ENCODE data around the gene CD19. TPM values are rescaled to one million over a fixed set of nuclear protein-coding genes. Genes with fewer than 3 reads are reported as not detected.

CD19 gene
- total RNA-seq, 4 donors from 2014 or later, result 4.5 to 9.8 TPM; not detected in 2

DNA sequence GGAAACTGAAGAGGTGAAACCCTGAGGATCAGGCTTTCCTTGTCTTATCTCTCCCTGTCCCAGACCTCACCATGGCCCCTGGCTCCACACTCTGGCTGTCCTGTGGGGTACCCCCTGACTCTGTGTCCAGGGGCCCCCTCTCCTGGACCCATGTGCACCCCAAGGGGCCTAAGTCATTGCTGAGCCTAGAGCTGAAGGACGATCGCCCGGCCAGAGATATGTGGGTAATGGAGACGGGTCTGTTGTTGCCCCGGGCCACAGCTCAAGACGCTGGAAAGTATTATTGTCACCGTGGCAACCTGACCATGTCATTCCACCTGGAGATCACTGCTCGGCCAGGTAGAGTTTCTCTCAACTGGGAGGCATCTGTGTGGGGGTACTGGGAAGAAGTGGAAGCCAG is 1.4 kb downstream of the CD19 start:
- in situ Hi-C loops (cut with MboI; ENCODE audit: low pct_ligation_motif_present in 1 of 4, low pct_unique_long_range_greater_than_20kb in 1 of 4, low sequenced_read_pairs in 3 of 4) (no loop called here), intact Hi-C loops (cut with DNase I; ENCODE audit: low total_unique reads) (no loop called here)
- Histone ChIP-seq H3K27me3 (no peaks in the 10 kb centered on the region), H3K4me1 (peaks cover 0 to 6% (median 2%) of the 10 kb centered on the region in 4 donors), H3K4me3 (no peak overlapping the region), H3K36me3 (no peaks in the 10 kb centered on the region), H3K27ac (no peak overlapping the region), H3K9me3 (no peaks in the 10 kb centered on the region)
- TF ChIP-seq POLR2AphosphoS5 (IDR thresholded peaks at IDR 0.05) (no peak), EP300 (IDR thresholded peaks at IDR 0.05; ENCODE audit: low read depth) (no peak), POLR2A (IDR thresholded peaks at IDR 0.05) (no peak)
- TF ChIP-seq, protein P1, sequence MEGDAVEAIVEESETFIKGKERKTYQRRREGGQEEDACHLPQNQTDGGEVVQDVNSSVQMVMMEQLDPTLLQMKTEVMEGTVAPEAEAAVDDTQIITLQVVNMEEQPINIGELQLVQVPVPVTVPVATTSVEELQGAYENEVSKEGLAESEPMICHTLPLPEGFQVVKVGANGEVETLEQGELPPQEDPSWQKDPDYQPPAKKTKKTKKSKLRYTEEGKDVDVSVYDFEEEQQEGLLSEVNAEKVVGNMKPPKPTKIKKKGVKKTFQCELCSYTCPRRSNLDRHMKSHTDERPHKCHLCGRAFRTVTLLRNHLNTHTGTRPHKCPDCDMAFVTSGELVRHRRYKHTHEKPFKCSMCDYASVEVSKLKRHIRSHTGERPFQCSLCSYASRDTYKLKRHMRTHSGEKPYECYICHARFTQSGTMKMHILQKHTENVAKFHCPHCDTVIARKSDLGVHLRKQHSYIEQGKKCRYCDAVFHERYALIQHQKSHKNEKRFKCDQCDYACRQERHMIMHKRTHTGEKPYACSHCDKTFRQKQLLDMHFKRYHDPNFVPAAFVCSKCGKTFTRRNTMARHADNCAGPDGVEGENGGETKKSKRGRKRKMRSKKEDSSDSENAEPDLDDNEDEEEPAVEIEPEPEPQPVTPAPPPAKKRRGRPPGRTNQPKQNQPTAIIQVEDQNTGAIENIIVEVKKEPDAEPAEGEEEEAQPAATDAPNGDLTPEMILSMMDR (IDR thresholded peaks at IDR 0.05), result no peak
- 86% methylated on average over 8 of the region's 8 CpGs; no CpG with 5 or more reads in 1 of the 2 donors for WGBS, 2 donors (ENCODE audit: low coverage in 1 of 2)
- no peak for DNase-seq

DNA sequence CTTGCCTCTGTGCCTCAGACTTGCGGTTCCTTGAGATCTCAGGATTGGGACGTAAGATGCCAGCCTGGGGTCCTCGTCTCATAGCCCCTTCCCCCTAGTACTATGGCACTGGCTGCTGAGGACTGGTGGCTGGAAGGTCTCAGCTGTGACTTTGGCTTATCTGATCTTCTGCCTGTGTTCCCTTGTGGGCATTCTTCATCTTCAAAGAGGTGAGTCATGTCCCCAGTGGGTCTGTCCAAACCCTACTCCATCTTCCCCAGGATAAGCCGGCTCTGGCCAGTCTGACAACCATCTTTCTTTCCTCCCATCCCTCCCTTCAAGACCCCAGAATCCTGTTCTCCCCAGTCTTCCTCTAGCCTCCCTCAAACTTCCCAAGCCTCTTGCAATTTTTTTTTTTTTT is 3.6 kb downstream of the CD19 start:
- DNase-seq, result no peak
- H3K9me3 ChIP-seq, result no peaks in the 10 kb centered on the region
- H3K4me1 ChIP-seq, result peaks cover 0 to 6% (median 2%) of the 10 kb centered on the region in 4 donors
- no peak overlapping the region for H3K4me3 ChIP-seq
- in situ Hi-C loops (cut with MboI; ENCODE audit: low pct_ligation_motif_present in 1 of 4, low pct_unique_long_range_greater_than_20kb in 1 of 4, low sequenced_read_pairs in 3 of 4), result no loop called here
- 93% methylated on average over 4 of the region's 4 CpGs; no CpG with 5 or more reads in 1 of the 2 donors for WGBS, 2 donors (ENCODE audit: low coverage in 1 of 2)
- no peaks in the 10 kb centered on the region for H3K27me3 ChIP-seq
- no peak overlapping the region for H3K27ac ChIP-seq
- intact Hi-C loops (cut with DNase I; ENCODE audit: low total_unique reads), result loop anchor here (2.0 kb wide), 1 partner anchor 57 kb away; the partner anchor contains the start of gene ATP2A1
- no peak for TF ChIP-seq POLR2A (IDR thresholded peaks at IDR 0.05)
- TF ChIP-seq, protein P1 (IDR thresholded peaks at IDR 0.05), result no peak
- TF ChIP-seq POLR2AphosphoS5 (IDR thresholded peaks at IDR 0.05), result no peak
- no peak for TF ChIP-seq EP300 (IDR thresholded peaks at IDR 0.05; ENCODE audit: low read depth)
- no peaks in the 10 kb centered on the region for H3K36me3 ChIP-seq

DNA sequence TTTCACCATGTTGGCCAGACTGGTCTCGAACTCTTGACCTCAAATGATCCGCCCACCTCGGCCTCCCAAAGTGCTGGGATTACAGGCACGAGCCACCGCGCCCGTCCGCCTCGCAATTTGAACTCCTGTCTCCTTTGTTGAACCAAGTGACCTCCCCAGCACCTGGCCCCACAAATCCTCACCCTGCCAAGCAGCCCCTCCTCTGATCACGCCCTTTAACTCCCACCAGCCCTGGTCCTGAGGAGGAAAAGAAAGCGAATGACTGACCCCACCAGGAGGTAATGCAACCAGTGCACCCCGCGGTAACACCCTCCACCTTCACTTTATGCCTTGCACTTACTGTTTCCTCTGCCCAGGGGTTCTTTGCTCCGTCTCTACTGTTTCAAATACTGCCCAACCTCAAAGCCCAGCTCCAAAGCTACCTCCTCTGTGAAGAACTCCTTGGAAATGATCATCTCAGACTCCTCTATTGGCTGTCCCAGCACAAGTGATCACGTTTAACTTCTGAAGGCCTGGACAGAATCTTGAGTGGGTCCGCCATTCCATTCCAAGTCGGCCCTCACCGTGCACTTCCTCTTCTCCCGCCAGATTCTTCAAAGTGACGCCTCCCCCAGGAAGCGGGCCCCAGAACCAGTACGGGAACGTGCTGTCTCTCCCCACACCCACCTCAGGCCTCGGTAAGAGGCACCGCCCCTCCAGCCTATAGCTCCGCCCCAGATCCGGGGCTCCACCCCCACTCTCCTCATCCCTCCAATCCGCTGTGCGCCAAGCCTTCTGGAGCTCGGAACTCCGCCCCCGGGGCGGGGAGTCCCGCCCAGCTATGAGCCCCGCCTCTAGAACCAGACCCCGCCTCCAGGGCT is 4.4 kb downstream of the CD19 start:
- H3K27ac ChIP-seq, result peak overlapping the region in 1 of 4 donors; percentile 10
- intact Hi-C loops (cut with DNase I; ENCODE audit: low total_unique reads), result loop anchor here (2.0 kb wide), 1 partner anchor 57 kb away; the partner anchor contains the start of gene ATP2A1
- no peaks in the 10 kb centered on the region for H3K27me3 ChIP-seq
- in situ Hi-C loops (cut with MboI; ENCODE audit: low pct_ligation_motif_present in 1 of 4, low pct_unique_long_range_greater_than_20kb in 1 of 4, low sequenced_read_pairs in 3 of 4), result no loop called here
- 25 to 43% methylated on average over 4 to 23 of the region's 36 CpGs for WGBS, 2 donors (ENCODE audit: low coverage in 1 of 2)
- peak; percentile 89 for DNase-seq
- H3K36me3 ChIP-seq, result no peaks in the 10 kb centered on the region
- peak overlapping the region in 2 of 4 donors; percentile 13 to 36 for H3K4me3 ChIP-seq
- TF ChIP-seq POLR2AphosphoS5 (IDR thresholded peaks at IDR 0.05) (no peak), POLR2A (IDR thresholded peaks at IDR 0.05) (no peak), EP300 (IDR thresholded peaks at IDR 0.05; ENCODE audit: low read depth) (no peak)
- TF ChIP-seq, protein P1 (IDR thresholded peaks at IDR 0.05), result no peak
- no peaks in the 10 kb centered on the region for H3K9me3 ChIP-seq
- peaks cover 0 to 6% (median 2%) of the 10 kb centered on the region in 4 donors for H3K4me1 ChIP-seq

DNA sequence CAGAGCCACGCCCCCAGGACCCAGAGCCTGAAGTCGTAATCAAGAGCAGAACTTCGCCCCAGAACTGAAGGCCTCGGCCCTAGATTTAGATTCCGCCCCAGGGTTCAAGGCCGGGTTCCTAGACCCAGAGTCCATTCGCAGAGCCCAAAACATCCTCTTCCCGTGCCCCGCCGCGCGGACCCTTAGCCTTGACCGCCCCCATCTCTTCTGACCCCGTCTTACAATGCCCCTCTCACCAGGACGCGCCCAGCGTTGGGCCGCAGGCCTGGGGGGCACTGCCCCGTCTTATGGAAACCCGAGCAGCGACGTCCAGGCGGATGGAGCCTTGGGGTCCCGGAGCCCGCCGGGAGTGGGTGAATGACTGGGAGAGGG is 5.0 kb downstream of the CD19 start:
- DNase-seq, result no peak
- WGBS, 2 donors (ENCODE audit: low coverage in 1 of 2), result 84% methylated on average over 25 of the region's 26 CpGs; no CpG with 5 or more reads in 1 of the 2 donors
- no peaks in the 10 kb centered on the region for H3K9me3 ChIP-seq
- no peak overlapping the region for H3K27ac ChIP-seq
- no peaks in the 10 kb centered on the region for H3K36me3 ChIP-seq
- H3K4me3 ChIP-seq, result no peak overlapping the region
- H3K27me3 ChIP-seq, result no peaks in the 10 kb centered on the region
- in situ Hi-C loops (cut with MboI; ENCODE audit: low pct_ligation_motif_present in 1 of 4, low pct_unique_long_range_greater_than_20kb in 1 of 4, low sequenced_read_pairs in 3 of 4), result no loop called here
- TF ChIP-seq POLR2A (IDR thresholded peaks at IDR 0.05) (no peak), EP300 (IDR thresholded peaks at IDR 0.05; ENCODE audit: low read depth) (no peak), POLR2AphosphoS5 (IDR thresholded peaks at IDR 0.05) (no peak)
- TF ChIP-seq, protein P1 (IDR thresholded peaks at IDR 0.05), result no peak
- peaks cover 0 to 6% (median 2%) of the 10 kb centered on the region in 4 donors for H3K4me1 ChIP-seq
- intact Hi-C loops (cut with DNase I; ENCODE audit: low total_unique reads), result no loop called here

All from transverse colon (tissue), 4 donors.